Ascending aorta (tissue), 2 donors: ENCODE measurements around the gene CFAP70. TPM values are rescaled to one million over a fixed set of nuclear protein-coding genes. Genes with fewer than 3 reads are reported as not detected.

Experiments
- DNase-seq, 2 donors: peaks; one replicate each; pipeline ENCODE4 v3.0.0-alpha.2; 2019; ENCODE audit warnings: low spot score in 2 of 2
- H3K27ac ChIP-seq, 2 donors: fragments of 200-600 bp; sonication (generic); one replicate each; pipeline ENCODE4 v1.5.1; 2016 to 2017; ENCODE audit warnings: mild to moderate bottlenecking in 1 of 2
- H3K27me3 ChIP-seq: fragments of 200-600 bp; sonication (generic); one replicate; pipeline ENCODE4 v1.5.1; 2017
- H3K36me3 ChIP-seq, 2 donors: fragments of 200-600 bp; sonication (generic); one replicate each; pipeline ENCODE4 v1.5.1; 2016
- H3K4me1 ChIP-seq, 2 donors: fragments of 200-600 bp; sonication (generic); one replicate each; pipeline ENCODE4 v1.5.1; 2016 to 2017; ENCODE audit warnings: mild to moderate bottlenecking in 1 of 2
- H3K4me3 ChIP-seq, 2 donors: fragments of 200-600 bp; sonication (generic); one replicate each; pipeline ENCODE4 v1.5.1; 2016 to 2017; ENCODE audit warnings: mild to moderate bottlenecking in 1 of 2
- H3K9me3 ChIP-seq, 2 donors: fragments of 200-600 bp; sonication (generic); one replicate each; pipeline ENCODE4 v1.5.1; 2016
- intact Hi-C: fragments of 100-400 bp; cut with DNase I; formaldehyde crosslinking; loops from one replicate; pipeline ENCODE4 v1.15.1; 2023
- total RNA-seq: library from RNA; depleted of rRNA; stranded (reverse); fragments of >200 nt; gene quantifications from one replicate; pipeline ENCODE4 v1.1.0, GENCODE V29; 2016
- TF ChIP-seq, protein P1 (sequence below), 3 experiments: fragments of 200-600 bp in 2 of 3; fragments of 450-650 bp in 1 of 3; sonication (generic) in 2 of 3; IDR thresholded peaks; one replicate each; pipeline ENCODE4 v1.5.1; 2016 to 2019; ENCODE audit warnings: antibody characterized with exemption in 3 of 3, mild to moderate bottlenecking in 1 of 3, moderate library complexity in 1 of 3

Gene CFAP70
- total RNA-seq, 1 donor from 2014 or later, result not detected

DNA sequence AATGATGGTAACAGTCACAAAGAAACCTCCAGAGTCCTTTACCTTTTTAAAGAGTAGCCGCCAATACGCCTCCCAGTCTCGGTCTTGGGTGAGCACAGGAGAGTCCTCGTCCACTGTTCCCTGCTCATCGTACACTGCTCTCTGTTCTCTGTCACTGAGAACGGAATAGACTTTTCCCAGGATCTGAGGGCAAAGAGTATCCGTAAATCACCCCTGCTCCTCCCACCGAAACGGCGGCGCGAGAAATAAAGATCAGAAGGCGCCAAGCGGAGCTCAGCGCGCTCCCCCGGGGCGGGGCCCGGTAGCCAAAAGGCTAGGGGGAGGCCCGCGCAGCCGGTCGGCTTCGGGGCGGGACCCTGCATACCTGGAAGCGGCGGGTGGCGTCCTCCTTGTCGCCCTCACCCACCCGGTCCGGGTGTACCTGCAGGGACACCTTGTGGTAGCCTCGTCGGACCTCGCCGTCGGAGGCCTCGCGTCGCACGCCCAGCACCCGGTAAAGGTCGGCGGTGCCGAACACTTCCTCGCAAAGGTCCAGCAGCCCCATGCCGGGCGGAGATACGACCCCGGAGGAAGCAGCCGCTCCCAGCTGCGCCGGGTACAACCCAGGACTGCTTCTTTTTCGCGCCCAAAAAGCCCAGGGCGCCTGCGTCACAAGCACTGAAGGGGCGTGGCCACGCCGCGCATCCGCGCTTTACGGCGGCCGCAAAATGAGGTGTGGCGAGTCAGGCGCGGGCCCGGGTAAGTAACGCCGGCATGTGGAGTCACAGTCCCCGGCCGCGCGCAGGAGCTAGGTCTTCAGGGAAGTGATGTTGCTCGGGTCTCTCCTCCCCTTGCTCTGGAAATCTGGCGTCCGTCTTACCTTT is 111.8 kb downstream of the CFAP70 start, which contains the start of gene DNAJC9:
Gene DNAJC9 (minus strand): TSS at position 610 of the 863 bp plus-strand sequence. CDS start 66 bp downstream, at position 544.
- Histone ChIP-seq H3K4me1 (peaks cover 5 to 26% of the 10 kb centered on the region in 2 donors), H3K27me3 (no peaks in the 10 kb centered on the region), H3K4me3 (peak within 1 kb of the TSS; percentile 92 to 93), H3K36me3 (peaks cover 2 to 35% of the 10 kb centered on the region in 2 donors), H3K9me3 (no peaks in the 10 kb centered on the region), H3K27ac (peak within 1 kb of the TSS; percentile 71 to 83)
- intact Hi-C loops, result loop anchor here (2.0 to 10.0 kb wide), 4 partner anchors 78 to 498 kb away; partner anchors contain the start of genes CFAP70, ECD, FAM149B1 and SEC24C
- TF ChIP-seq, protein P1, sequence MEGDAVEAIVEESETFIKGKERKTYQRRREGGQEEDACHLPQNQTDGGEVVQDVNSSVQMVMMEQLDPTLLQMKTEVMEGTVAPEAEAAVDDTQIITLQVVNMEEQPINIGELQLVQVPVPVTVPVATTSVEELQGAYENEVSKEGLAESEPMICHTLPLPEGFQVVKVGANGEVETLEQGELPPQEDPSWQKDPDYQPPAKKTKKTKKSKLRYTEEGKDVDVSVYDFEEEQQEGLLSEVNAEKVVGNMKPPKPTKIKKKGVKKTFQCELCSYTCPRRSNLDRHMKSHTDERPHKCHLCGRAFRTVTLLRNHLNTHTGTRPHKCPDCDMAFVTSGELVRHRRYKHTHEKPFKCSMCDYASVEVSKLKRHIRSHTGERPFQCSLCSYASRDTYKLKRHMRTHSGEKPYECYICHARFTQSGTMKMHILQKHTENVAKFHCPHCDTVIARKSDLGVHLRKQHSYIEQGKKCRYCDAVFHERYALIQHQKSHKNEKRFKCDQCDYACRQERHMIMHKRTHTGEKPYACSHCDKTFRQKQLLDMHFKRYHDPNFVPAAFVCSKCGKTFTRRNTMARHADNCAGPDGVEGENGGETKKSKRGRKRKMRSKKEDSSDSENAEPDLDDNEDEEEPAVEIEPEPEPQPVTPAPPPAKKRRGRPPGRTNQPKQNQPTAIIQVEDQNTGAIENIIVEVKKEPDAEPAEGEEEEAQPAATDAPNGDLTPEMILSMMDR (IDR thresholded peaks at IDR 0.05), result no peak
- DNase-seq, result peak; percentile 90 to 99

DNA sequence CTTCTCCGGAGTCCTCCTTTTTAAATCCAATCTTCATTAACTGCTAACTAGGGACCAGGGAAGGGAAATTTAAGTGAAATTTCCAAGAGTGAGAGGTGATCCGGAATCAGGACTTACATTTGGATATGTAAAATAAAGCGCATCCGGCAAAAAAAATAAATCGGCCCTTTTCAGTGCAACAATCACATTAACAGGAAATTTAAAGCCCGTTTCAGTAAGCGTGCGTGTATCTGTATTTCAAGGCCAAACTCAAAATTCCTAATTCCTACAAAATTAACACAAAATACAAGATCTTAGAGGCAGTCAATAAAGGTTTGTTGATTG is 112.4 kb downstream of the CFAP70 start:
- Histone ChIP-seq H3K36me3 (peaks cover 7 to 41% of the 10 kb centered on the region in 2 donors), H3K27ac (peak overlapping the region; percentile 71 to 83), H3K9me3 (no peaks in the 10 kb centered on the region), H3K4me3 (peak overlapping the region; percentile 92 to 93), H3K27me3 (no peaks in the 10 kb centered on the region), H3K4me1 (peaks cover 0 to 20% of the 10 kb centered on the region in 2 donors)
- no peak for DNase-seq
- TF ChIP-seq, protein P1 (IDR thresholded peaks at IDR 0.05), result no peak
- intact Hi-C loops, result loop anchor here (2.0 to 10.0 kb wide), 4 partner anchors 77 to 499 kb away; partner anchors contain the start of genes CFAP70, ECD, FAM149B1 and SEC24C

DNA sequence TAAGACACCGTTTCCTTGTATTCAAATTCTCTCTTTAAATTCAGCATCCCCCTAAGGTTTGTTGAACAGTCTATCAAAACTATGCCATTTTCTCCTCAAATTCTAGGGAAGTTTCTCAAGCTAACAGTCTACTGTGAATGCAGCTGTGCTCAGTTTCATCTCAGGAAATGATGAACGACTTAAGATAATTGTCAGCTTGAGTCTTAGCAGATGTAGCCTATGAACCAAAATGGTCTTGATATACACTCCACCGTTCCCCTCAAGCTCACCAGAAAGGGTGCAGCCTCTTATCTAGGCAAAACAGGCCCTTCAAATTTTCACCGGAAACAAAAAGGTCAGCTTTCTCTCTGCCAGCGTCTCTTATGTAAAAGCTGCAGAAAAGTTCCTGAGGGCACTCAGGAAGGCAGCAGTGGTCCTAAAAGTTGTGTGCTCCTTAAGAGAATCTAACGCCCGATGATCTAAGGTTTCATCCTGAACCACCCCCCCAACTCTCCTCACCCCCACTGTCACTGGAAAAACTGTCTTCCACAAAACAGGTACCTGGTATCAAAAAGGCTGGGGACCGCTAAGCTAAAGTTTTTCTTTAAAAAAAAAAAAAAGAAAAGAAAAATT is 113.7 kb downstream of the CFAP70 start:
- Histone ChIP-seq H3K4me1 (peaks cover 0 to 14% of the 10 kb centered on the region in 2 donors), H3K9me3 (no peaks in the 10 kb centered on the region), H3K27me3 (no peaks in the 10 kb centered on the region), H3K27ac (no peak overlapping the region), H3K4me3 (no peak overlapping the region), H3K36me3 (peaks cover 19 to 46% of the 10 kb centered on the region in 2 donors)
- TF ChIP-seq, protein P1 (IDR thresholded peaks at IDR 0.05), result no peak
- DNase-seq, result no peak
- intact Hi-C loops, result loop anchor here (10.0 kb wide), 1 partner anchor 500 kb away; the partner anchor contains the start of gene SEC24C

DNA sequence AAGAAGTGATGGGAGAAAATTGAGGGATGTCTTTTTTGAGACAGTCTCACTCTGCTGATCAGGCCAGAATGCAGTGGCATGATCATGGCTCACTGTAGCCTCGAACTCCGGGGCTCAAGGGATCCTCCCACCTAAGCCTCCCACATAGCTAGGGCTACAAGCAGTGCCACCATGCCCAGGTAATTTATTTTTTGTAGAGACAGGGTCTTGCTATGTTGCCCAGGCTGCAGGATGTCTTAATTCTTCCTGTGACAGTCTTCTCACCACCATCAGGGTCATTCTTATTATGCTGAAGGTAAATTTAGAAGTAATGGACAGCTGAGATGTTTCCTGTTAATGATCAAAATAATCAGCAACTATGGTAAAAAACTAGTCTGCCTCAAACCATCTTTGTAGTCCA is 118.8 kb downstream of the CFAP70 start:
- intact Hi-C loops, result loop anchor here (10.0 kb wide), 1 partner anchor 505 kb away; the partner anchor contains the start of gene SEC24C
- TF ChIP-seq, protein P1 (IDR thresholded peaks at IDR 0.05), result no peak

DNA sequence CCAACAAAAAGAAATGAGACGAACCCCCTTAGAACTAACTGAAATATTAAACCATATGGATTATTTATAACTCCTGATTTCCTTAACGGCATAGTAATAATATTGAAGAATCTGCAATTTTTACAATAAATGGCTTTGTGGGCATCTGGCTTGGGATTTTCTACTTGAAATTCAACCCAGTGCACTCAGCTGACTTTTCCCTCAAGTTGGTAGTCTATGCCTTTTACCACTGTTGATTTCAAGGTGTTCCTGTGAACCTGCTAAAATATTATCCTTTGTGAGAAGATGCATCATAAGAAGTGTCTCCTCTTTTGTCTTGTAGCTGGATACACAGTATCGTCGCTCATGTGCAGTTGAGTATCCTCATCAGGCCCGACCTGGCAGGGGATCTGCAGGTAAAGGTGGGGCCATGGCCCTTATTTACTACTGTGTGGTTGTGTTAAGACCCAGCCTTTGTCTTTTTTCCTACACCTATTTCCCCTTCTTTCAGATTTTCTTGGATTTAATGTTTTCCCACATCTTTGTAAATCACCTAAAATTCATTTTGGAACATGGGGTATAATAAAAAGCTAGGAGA is 119.6 kb downstream of the CFAP70 start:
- TF ChIP-seq, protein P1 (IDR thresholded peaks at IDR 0.05), result no peak
- intact Hi-C loops, result no loop called here
- Histone ChIP-seq H3K9me3 (no peaks in the 10 kb centered on the region), H3K36me3 (peaks cover 23 to 69% of the 10 kb centered on the region in 2 donors), H3K4me3 (no peak overlapping the region), H3K27me3 (no peaks in the 10 kb centered on the region), H3K4me1 (no peaks in the 10 kb centered on the region), H3K27ac (no peak overlapping the region)
- DNase-seq, result no peak

More for the DNA sequence above, 118.8 kb downstream of the CFAP70 start:
- Histone ChIP-seq H3K27ac (no peak overlapping the region), H3K4me3 (no peak overlapping the region), H3K36me3 (peaks cover 23 to 68% of the 10 kb centered on the region in 2 donors), H3K4me1 (no peaks in the 10 kb centered on the region), H3K9me3 (no peaks in the 10 kb centered on the region), H3K27me3 (no peaks in the 10 kb centered on the region)
- DNase-seq, result no peak
